ENCODE results near the gene RYR2.

The RYR2 gene

DNA sequence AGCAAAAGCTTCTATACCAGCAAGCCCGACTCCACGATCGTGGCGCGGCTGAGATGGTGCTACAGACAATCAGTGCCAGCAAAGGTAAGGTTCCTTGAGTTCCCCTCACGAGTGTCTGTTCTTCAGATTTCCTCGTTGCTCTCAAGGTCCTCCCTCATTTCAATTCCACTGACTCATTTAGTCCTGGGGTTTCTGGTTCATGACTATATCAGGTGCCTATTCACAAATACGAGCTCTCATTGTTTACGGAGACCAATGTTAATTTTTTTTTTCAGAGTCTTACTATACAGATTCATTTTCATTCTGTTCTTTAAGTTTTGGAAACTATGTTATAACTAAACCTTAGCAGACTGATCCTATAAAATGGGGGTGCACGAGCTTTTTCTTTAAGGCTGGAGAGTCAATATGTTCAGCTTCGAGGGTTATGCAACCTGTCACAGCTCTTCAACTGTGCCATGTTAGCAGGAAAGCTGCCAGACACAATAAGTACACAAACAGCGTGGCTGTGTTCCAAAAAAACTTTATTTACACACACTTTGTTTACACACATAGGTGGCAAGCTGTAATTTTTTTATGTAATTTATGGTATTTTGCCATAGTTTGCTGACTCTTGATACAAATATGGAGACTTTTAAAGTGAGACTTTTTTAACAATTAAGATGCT lies 714.5 kb downstream of the RYR2 start:
- in situ Hi-C loops (cut with HindIII; ENCODE audit: low sequenced_read_pairs): no loop called here
- H3K4me3 ChIP-seq (ENCODE audit: low read depth, low read length): no peak overlapping the region
- TF ChIP-seq CTCF (IDR thresholded peaks at IDR 0.05; ENCODE audit: low read depth, low read length): no peak
- no peak for DNase-seq (ENCODE audit: low read depth, low spot score)

DNA sequence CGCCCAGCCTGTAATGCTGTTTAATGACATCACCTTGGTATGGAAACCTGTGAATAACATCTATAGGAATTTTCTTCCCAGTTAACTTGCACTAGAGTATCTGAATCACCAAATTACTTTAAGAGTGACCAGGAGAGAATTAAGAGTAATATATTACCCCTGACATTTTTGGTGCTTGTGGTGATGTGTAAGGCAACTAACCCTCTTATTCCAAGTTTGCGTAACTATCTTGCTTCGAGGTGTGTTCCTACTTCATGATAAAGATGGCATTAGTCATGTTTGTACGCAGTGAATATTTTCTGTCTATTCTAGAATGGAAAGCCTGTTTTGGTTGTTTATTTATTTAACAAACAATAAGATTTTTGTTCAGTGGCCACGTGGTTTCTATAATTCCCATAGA lies 717.4 kb downstream of the RYR2 start:
- no peak for DNase-seq (ENCODE audit: low read depth, low spot score)
- in situ Hi-C loops (cut with HindIII; ENCODE audit: low sequenced_read_pairs): no loop called here
- TF ChIP-seq CTCF (IDR thresholded peaks at IDR 0.05; ENCODE audit: low read depth, low read length): no peak
- no peak overlapping the region for H3K4me3 ChIP-seq (ENCODE audit: low read depth, low read length)

- TF ChIP-seq CTCF (IDR thresholded peaks at IDR 0.05; ENCODE audit: low read depth, low read length): no peak
- in situ Hi-C loops (cut with HindIII; ENCODE audit: low sequenced_read_pairs): no loop called here
- no peak for DNase-seq (ENCODE audit: low read depth, low spot score)
- no peak overlapping the region for H3K4me3 ChIP-seq (ENCODE audit: low read depth, low read length)
These were observed 719.0 kb downstream of the RYR2 start for GRCh38 chr1:237760951-237761350.

DNA sequence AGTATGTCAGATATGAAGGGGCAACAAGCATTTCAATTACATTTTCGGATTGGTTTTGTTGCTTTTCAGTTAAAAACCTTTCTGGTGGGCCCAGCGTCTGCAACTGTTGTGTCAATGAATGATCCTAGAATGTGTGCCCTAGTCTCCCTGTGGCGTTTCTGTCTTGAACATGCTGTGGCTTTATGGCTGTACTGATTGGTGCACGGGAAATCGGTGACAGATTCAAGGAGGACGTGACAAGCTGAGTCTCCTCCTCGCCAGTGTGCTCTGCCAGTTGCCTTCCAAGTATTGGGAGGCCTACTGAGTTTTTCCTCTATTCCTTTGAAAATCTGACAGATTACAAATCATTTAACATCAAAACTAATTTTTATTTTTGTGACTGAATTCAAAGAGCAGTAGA lies 721.2 kb downstream of the RYR2 start:
- H3K4me3 ChIP-seq (ENCODE audit: low read depth, low read length): no peak overlapping the region
- TF ChIP-seq CTCF (IDR thresholded peaks at IDR 0.05; ENCODE audit: low read depth, low read length): no peak
- DNase-seq (ENCODE audit: low read depth, low spot score): no peak
- in situ Hi-C loops (cut with HindIII; ENCODE audit: low sequenced_read_pairs): no loop called here

- H3K4me3 ChIP-seq (ENCODE audit: low read depth, low read length): no peak overlapping the region
- in situ Hi-C loops (cut with HindIII; ENCODE audit: low sequenced_read_pairs): no loop called here
- no peak for TF ChIP-seq CTCF (IDR thresholded peaks at IDR 0.05; ENCODE audit: low read depth, low read length)
- no peak for DNase-seq (ENCODE audit: low read depth, low spot score)
These were observed 721.8 kb downstream of the RYR2 start for GRCh38 chr1:237763751-237764150.

- no peak for TF ChIP-seq CTCF (IDR thresholded peaks at IDR 0.05; ENCODE audit: low read depth, low read length)
- in situ Hi-C loops (cut with HindIII; ENCODE audit: low sequenced_read_pairs): no loop called here
- no peak overlapping the region for H3K4me3 ChIP-seq (ENCODE audit: low read depth, low read length)
- DNase-seq (ENCODE audit: low read depth, low spot score): no peak
These were observed 727.9 kb downstream of the RYR2 start for GRCh38 chr1:237769916-237770315.

Data from astrocyte of the spinal cord (primary cell).